IMR-90 (cell line): ENCODE measurements around the gene CRIM1. TPM values are rescaled to one million over a fixed set of nuclear protein-coding genes. Genes with fewer than 3 reads are reported as not detected.

Experiments
- ATAC-seq: fragments of 200-7000 bp; cut with Tn5 transposase; 2 replicates; pipeline ENCODE4 v1.9.1; 2020; ENCODE audit warnings: low read depth, mild to moderate bottlenecking, moderate library complexity
- BruUV-seq: library from RNA; stranded (reverse); fragments of 400-500 nt; replicated peaks from 2 replicates; lab custom pipeline; 2021; lab: Mats Ljungman, UMichigan
- CTCF ChIA-PET: fragments of 300-600 bp; formaldehyde crosslinking; extraction: SDS; loops from one replicate; lab custom pipeline; 2021; ENCODE audit warnings: antibody characterized with exemption; lab: Yijun Ruan, JAX
- POLR2A ChIA-PET: fragments of 300-600 bp; sonication (Branson Sonifier 250); formaldehyde crosslinking; loops from one replicate; lab custom pipeline; 2022; ENCODE audit warnings: antibody characterized with exemption; ENCODE audit not compliant: unreplicated experiment; lab: Charles Lee
- DNase-seq: peaks from one replicate; pipeline ENCODE4 v3.0.0; 2013
- H2AFZ ChIP-seq: replicated peaks from 2 replicates; pipeline ENCODE3; 2013; ENCODE audit warnings: low read length, mild to moderate bottlenecking; ENCODE audit not compliant: poor library complexity
- H2AK5ac ChIP-seq: 2 replicates; pipeline ENCODE4 v1.6.1; 2013; ENCODE audit warnings: low read depth, low read length, inconsistent platforms
- H2AK9ac ChIP-seq: replicated peaks from 2 replicates; pipeline ENCODE3; 2013; ENCODE audit warnings: mild to moderate bottlenecking, low read depth, low read length, moderate library complexity; ENCODE audit not compliant: poor library complexity
- H2BK120ac ChIP-seq: 2 replicates; pipeline ENCODE4 v1.6.1; 2013; ENCODE audit warnings: low read depth, low read length, inconsistent platforms
- H2BK15ac ChIP-seq: 3 replicates; pipeline ENCODE4 v1.6.1; 2013; ENCODE audit warnings: low read depth, low read length, inconsistent platforms
- H2BK20ac ChIP-seq: 2 replicates; pipeline ENCODE4 v1.6.1; 2013; ENCODE audit warnings: low read depth, mild to moderate bottlenecking, inconsistent platforms, low read length, moderate library complexity
- H2BK5ac ChIP-seq: 2 replicates; pipeline ENCODE4 v1.6.1; 2013; ENCODE audit warnings: mild to moderate bottlenecking, low read depth, low read length, inconsistent platforms; ENCODE audit not compliant: poor library complexity, severe bottlenecking
- H3K14ac ChIP-seq: replicated peaks from 2 replicates; pipeline ENCODE4 v1.6.1; 2013; ENCODE audit warnings: low read depth, low read length, inconsistent platforms
- H3K18ac ChIP-seq: 2 replicates; pipeline ENCODE4 v1.6.1; 2013; ENCODE audit warnings: low read depth, low read length, control low read depth
- H3K23ac ChIP-seq: 2 replicates; pipeline ENCODE4 v1.6.1; 2013; ENCODE audit warnings: low read depth, low read length, inconsistent platforms
- H3K27ac ChIP-seq: 2 replicates; pipeline ENCODE4 v1.5.1; 2013; ENCODE audit warnings: mild to moderate bottlenecking, control low read depth, low read length; ENCODE audit not compliant: insufficient read depth
- H3K27me3 ChIP-seq: 2 replicates; pipeline ENCODE4 v1.6.1; 2013; ENCODE audit warnings: low read length; ENCODE audit not compliant: control insufficient read depth, insufficient read depth
- H3K36me3 ChIP-seq: 2 replicates; pipeline ENCODE4 v1.6.1; 2013; ENCODE audit warnings: low read length, mixed read lengths; ENCODE audit not compliant: control insufficient read depth, insufficient read depth
- H3K4ac ChIP-seq: 2 replicates; pipeline ENCODE4 v1.6.1; 2013; ENCODE audit warnings: low read depth, low read length, inconsistent platforms
- H3K4me1 ChIP-seq: 2 replicates; pipeline ENCODE4 v1.6.1; 2013; ENCODE audit warnings: low read length, mixed read lengths; ENCODE audit not compliant: control insufficient read depth, insufficient read depth
- H3K4me2 ChIP-seq: 2 replicates; pipeline ENCODE4 v1.6.1; 2013; ENCODE audit warnings: low read depth, mild to moderate bottlenecking, control low read depth, low read length, moderate library complexity
- H3K4me3 ChIP-seq: 2 replicates; pipeline ENCODE4 v1.5.1; 2013; ENCODE audit warnings: low read depth, mild to moderate bottlenecking, control low read depth, low read length, moderate library complexity; ENCODE audit not compliant: insufficient read depth
- H3K56ac ChIP-seq: 2 replicates; pipeline ENCODE4 v1.6.1; 2013; ENCODE audit warnings: low read length, inconsistent platforms; ENCODE audit not compliant: insufficient read depth; ENCODE audit errors: extremely low read depth
- H3K79me1 ChIP-seq, 2 experiments: 2 replicates each; pipeline ENCODE4 v1.6.1; 2013; ENCODE audit warnings: low read length in 2 of 2, inconsistent platforms in 1 of 2, low read depth in 1 of 2
- H3K9ac ChIP-seq: 2 replicates; pipeline ENCODE4 v1.6.1; 2013; ENCODE audit warnings: low read depth, low read length, control low read depth
- H3K9me1 ChIP-seq: 2 replicates; pipeline ENCODE4 v1.6.1; 2013; ENCODE audit warnings: low read length, inconsistent platforms; ENCODE audit not compliant: insufficient read depth
- H3K9me3 ChIP-seq: 2 replicates; pipeline ENCODE4 v1.6.1; 2013; ENCODE audit warnings: low read length; ENCODE audit not compliant: control insufficient read depth, insufficient read depth
- H4K20me1 ChIP-seq: 2 replicates; pipeline ENCODE4 v1.6.1; 2013; ENCODE audit warnings: low read length, inconsistent platforms; ENCODE audit not compliant: insufficient read depth
- H4K5ac ChIP-seq: 2 replicates; pipeline ENCODE4 v1.6.1; 2013; ENCODE audit warnings: mild to moderate bottlenecking, low read depth, low read length, control low read depth
- H4K8ac ChIP-seq, 2 experiments: 2 replicates each; pipeline ENCODE4 v1.6.1; 2013; ENCODE audit warnings: low read depth in 2 of 2, low read length in 2 of 2, control low read depth in 1 of 2, inconsistent platforms in 1 of 2
- H4K91ac ChIP-seq: 2 replicates; pipeline ENCODE4 v1.6.1; 2013; ENCODE audit warnings: low read depth, low read length, inconsistent platforms; ENCODE audit not compliant: insufficient read depth
- BHLHE40 ChIP-seq: fragments of 150-350 bp; IDR thresholded peaks from 2 replicates; pipeline ENCODE4 v1.6.1; 2016; ENCODE audit warnings: mild to moderate bottlenecking, low read depth, low read length
- CEBPB ChIP-seq: IDR thresholded peaks from 2 replicates; pipeline ENCODE4 v1.6.1; 2012; ENCODE audit warnings: low read depth, low read length, improper control_type of control experiment
- FOS ChIP-seq: fragments of 150-350 bp; IDR thresholded peaks from 2 replicates; pipeline ENCODE4 v1.6.1; 2016; ENCODE audit warnings: low read depth, low read length
- MAFK ChIP-seq: IDR thresholded peaks from 2 replicates; pipeline ENCODE4 v1.6.1; 2012; ENCODE audit warnings: low read depth, low read length, improper control_type of control experiment
- MAZ ChIP-seq: IDR thresholded peaks from 2 replicates; pipeline ENCODE4 v1.6.1; 2012; ENCODE audit warnings: low read depth, mild to moderate bottlenecking, low read length, improper control_type of control experiment, moderate library complexity, borderline replicate concordance
- NFE2L2 ChIP-seq: fragments of 150-350 bp; IDR thresholded peaks from 2 replicates; pipeline ENCODE4 v1.6.1; 2016; ENCODE audit warnings: low read depth, mild to moderate bottlenecking, low read length
- POLR2A ChIP-seq: IDR thresholded peaks from 2 replicates; pipeline ENCODE4 v1.6.1; 2012; ENCODE audit warnings: mild to moderate bottlenecking, low read depth, low read length
- RAD21 ChIP-seq: IDR thresholded peaks from 2 replicates; pipeline ENCODE4 v1.6.1; 2012; ENCODE audit warnings: low read length, improper control_type of control experiment
- RCOR1 ChIP-seq: IDR thresholded peaks from 2 replicates; pipeline ENCODE4 v1.6.1; 2012; ENCODE audit warnings: mild to moderate bottlenecking, low read length, improper control_type of control experiment; ENCODE audit not compliant: insufficient replicate concordance
- RFX5 ChIP-seq: IDR thresholded peaks from 2 replicates; pipeline ENCODE4 v1.8.0; 2012; ENCODE audit warnings: low read depth, mild to moderate bottlenecking, low read length, moderate library complexity
- SMC3 ChIP-seq: fragments of 150-350 bp; IDR thresholded peaks from 2 replicates; pipeline ENCODE4 v1.6.1; 2016; ENCODE audit warnings: low read depth, mild to moderate bottlenecking, antibody characterized with exemption, low read length, moderate library complexity
- WGBS, 2 experiments: methylation state at CpG; one replicate each; pipeline versions ENCODE4 v1.1.5 to v1.1.7; 2013; ENCODE audit warnings: missing lambda C conversion rate in 2 of 2; ENCODE audit not compliant: insufficient read length in 1 of 2; ENCODE audit errors: extremely low coverage in 2 of 2; 5-methylcytosine and 5-hydroxymethylcytosine counted together
- dilution Hi-C: fragments of 300-500 bp; cut with HindIII; formaldehyde crosslinking; loops from one replicate; pipeline ENCODE4 v1.14.3; 2018; ENCODE audit warnings: low sequenced_read_pairs; ENCODE audit not compliant: unreplicated experiment
- in situ Hi-C: fragments of 300-500 bp; cut with MboI; formaldehyde crosslinking; loops from 3 replicates; pipeline ENCODE4 v1.14.3; 2019; ENCODE audit warnings: low sequenced_read_pairs, inconsistent platforms, mixed read lengths
- intact Hi-C: fragments of 100-400 bp; cut with micrococcal nuclease; formaldehyde crosslinking; loops from 2 replicates; pipeline ENCODE4 v1.10.0; 2022
- polyA plus RNA-seq, 3 experiments: library from polyadenylated mRNA; depleted of rRNA; stranded (reverse); fragments of >200 nt; gene quantifications; 2 replicates each; pipeline ENCODE4 v1.2.3, GENCODE V29; 2012; ENCODE audit warnings: low replicate concordance in 1 of 3
- total RNA-seq: library from RNA; depleted of rRNA; stranded (reverse); fragments of >200 nt; gene quantifications from 2 replicates; pipeline ENCODE4 v1.2.3, GENCODE V29; 2012
- TF ChIP-seq, protein P1 (sequence below): fragments of 150-350 bp; IDR thresholded peaks from 2 replicates; pipeline ENCODE4 v1.6.1; 2016; ENCODE audit warnings: low read depth, mild to moderate bottlenecking, low read length, moderate library complexity, borderline replicate concordance
- TF ChIP-seq, protein P2 (sequence below): fragments of 150-350 bp; IDR thresholded peaks from 2 replicates; pipeline ENCODE4 v1.6.1; 2017; ENCODE audit warnings: mild to moderate bottlenecking, antibody characterized with exemption, low read length, low read depth
- TF ChIP-seq, protein P3 (sequence below): conservative IDR thresholded peaks from 2 replicates; pipeline ENCODE4 v1.5.1; 2012; ENCODE audit warnings: mild to moderate bottlenecking, low read depth, low read length, improper control_type of control experiment

CRIM1 gene
- total and polyA plus RNA-seq, 2 of the 4 experiments (the other 2 are of a cell fraction) = 285 to 490 TPM

GRCh38 chr2:36307441-36307840 is 48.1 kb upstream of the CRIM1 start:
- Histone ChIP-seq H2BK120ac (no peak overlapping the region), H2BK5ac (no peak overlapping the region), H3K9me1 (no peaks in the 10 kb centered on the region), H4K91ac (no peak overlapping the region), H3K9ac (no peak overlapping the region), H3K27me3 (peaks cover 2% of the 10 kb centered on the region; the same call in 1 of the 2 replicates), H3K4ac (no peak overlapping the region), H3K56ac (no peak overlapping the region), H3K79me1 (no peaks in the 10 kb centered on the region), H2AK5ac (no peak overlapping the region), H3K4me1 (no peaks in the 10 kb centered on the region), H2AK9ac (no peak overlapping the region), H4K20me1 (no peaks in the 10 kb centered on the region), H2BK15ac (no peak overlapping the region), H3K4me2 (no peak overlapping the region), H3K23ac (no peak overlapping the region), H2AFZ (no peak overlapping the region), H3K36me3 (no peaks in the 10 kb centered on the region), H2BK20ac (no peak overlapping the region), H3K14ac (no peak overlapping the region), H4K5ac (no peak overlapping the region), H4K8ac (no peak overlapping the region), H3K18ac (no peak overlapping the region), H3K9me3 (no peaks in the 10 kb centered on the region), H3K4me3 (no peak overlapping the region), H3K27ac (no peak overlapping the region)
- ATAC-seq (no peak), DNase-seq (no peak)
- TF ChIP-seq NFE2L2 = no peak
- no peak for TF ChIP-seq MAZ
- no peak for TF ChIP-seq BHLHE40
- TF ChIP-seq POLR2A = no peak
- TF ChIP-seq, protein P1, sequence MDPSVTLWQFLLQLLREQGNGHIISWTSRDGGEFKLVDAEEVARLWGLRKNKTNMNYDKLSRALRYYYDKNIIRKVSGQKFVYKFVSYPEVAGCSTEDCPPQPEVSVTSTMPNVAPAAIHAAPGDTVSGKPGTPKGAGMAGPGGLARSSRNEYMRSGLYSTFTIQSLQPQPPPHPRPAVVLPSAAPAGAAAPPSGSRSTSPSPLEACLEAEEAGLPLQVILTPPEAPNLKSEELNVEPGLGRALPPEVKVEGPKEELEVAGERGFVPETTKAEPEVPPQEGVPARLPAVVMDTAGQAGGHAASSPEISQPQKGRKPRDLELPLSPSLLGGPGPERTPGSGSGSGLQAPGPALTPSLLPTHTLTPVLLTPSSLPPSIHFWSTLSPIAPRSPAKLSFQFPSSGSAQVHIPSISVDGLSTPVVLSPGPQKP = no peak
- TF ChIP-seq, protein P2, sequence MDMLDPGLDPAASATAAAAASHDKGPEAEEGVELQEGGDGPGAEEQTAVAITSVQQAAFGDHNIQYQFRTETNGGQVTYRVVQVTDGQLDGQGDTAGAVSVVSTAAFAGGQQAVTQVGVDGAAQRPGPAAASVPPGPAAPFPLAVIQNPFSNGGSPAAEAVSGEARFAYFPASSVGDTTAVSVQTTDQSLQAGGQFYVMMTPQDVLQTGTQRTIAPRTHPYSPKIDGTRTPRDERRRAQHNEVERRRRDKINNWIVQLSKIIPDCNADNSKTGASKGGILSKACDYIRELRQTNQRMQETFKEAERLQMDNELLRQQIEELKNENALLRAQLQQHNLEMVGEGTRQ = no peak
- no peak for TF ChIP-seq RAD21
- TF ChIP-seq RCOR1 = no peak
- TF ChIP-seq FOS = no peak
- no peak for TF ChIP-seq SMC3
- TF ChIP-seq, protein P3, sequence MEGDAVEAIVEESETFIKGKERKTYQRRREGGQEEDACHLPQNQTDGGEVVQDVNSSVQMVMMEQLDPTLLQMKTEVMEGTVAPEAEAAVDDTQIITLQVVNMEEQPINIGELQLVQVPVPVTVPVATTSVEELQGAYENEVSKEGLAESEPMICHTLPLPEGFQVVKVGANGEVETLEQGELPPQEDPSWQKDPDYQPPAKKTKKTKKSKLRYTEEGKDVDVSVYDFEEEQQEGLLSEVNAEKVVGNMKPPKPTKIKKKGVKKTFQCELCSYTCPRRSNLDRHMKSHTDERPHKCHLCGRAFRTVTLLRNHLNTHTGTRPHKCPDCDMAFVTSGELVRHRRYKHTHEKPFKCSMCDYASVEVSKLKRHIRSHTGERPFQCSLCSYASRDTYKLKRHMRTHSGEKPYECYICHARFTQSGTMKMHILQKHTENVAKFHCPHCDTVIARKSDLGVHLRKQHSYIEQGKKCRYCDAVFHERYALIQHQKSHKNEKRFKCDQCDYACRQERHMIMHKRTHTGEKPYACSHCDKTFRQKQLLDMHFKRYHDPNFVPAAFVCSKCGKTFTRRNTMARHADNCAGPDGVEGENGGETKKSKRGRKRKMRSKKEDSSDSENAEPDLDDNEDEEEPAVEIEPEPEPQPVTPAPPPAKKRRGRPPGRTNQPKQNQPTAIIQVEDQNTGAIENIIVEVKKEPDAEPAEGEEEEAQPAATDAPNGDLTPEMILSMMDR = no peak
- no peak for TF ChIP-seq RFX5
- no peak for TF ChIP-seq MAFK
- no peak for TF ChIP-seq CEBPB
- ChIA-PET POLR2A (no interaction called here), CTCF (no interaction called here)
- no TSS peak for BruUV-seq
- intact Hi-C loops = no loop called here
- in situ Hi-C loops = no loop called here
- dilution Hi-C loops = no loop called here
- no CpG with 5 or more reads among the region's 3 CpGs for WGBS, 2 experiments
